AG04449 (cell line): ENCODE measurements around the gene NME7.

Experiments used
- CTCF ChIA-PET: fragments of 350-600 bp; formaldehyde crosslinking; extraction: SDS; loops from one replicate; lab custom pipeline; 2021; ENCODE audit warnings: antibody characterized with exemption; lab: Yijun Ruan, JAX
- POLR2A ChIA-PET: fragments of 400-600, 350-600 bp; formaldehyde crosslinking; extraction: SDS; loops from one replicate; lab custom pipeline; 2020; ENCODE audit warnings: antibody characterized with exemption, inconsistent platforms; lab: Yijun Ruan, JAX
- DNase-seq: peaks from one replicate; pipeline ENCODE4 v3.0.0-alpha.2; 2010; ENCODE audit warnings: low read depth, low spot score
- H3K4me3 ChIP-seq: 2 replicates; pipeline ENCODE4 v1.5.1; 2011; ENCODE audit warnings: low read depth, mild to moderate bottlenecking, control low read depth, low read length
- TF ChIP-seq, protein P1 (sequence below): IDR thresholded peaks from one replicate; pipeline ENCODE4 v1.5.1; 2011; ENCODE audit warnings: mild to moderate bottlenecking, moderate library complexity, low read length, control low read depth, inconsistent platforms; ENCODE audit not compliant: insufficient read depth; ENCODE audit errors: missing control alignments

Gene NME7

DNA sequence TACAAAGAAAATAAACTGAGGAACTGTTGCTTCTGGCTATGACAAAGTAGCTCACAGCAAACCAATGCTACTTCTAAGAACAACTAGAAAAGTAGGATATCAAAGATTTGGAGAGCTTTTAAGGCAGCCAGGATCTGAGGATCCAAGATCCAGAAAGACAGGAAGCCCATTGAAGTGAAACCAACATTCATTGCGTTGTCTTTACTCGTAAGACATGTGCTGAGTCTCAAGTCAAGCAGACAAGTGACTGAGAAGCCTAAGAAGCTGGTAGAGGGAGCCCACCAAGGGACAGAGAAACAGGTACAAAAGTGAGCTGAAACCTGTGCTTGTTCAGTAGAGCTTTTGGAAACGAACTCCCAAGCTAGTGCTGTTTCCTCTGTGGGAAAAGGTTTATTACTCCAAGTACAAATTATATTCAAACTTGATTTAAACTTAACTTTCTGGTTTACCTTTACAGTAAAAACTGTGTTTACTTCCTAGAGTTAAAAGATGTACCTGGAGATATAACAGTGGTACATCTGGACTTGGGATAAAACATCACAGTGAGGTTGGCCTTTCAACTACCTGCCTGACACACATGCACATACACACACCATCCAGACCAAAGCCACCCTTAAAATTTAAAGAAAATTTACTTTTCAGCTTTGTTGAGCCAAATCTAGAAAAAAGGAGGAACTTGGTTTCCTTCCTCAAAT is 41.2 kb downstream of the NME7 start:
- ChIA-PET CTCF (interaction anchor here (0.9 to 1.1 kb wide), 2 partner anchors 22 to 25 kb away, joined by 3 to 4 read pairs; no protein-coding TSS in a partner anchor), POLR2A (no interaction called here)
- no peak for DNase-seq
- TF ChIP-seq, protein P1, sequence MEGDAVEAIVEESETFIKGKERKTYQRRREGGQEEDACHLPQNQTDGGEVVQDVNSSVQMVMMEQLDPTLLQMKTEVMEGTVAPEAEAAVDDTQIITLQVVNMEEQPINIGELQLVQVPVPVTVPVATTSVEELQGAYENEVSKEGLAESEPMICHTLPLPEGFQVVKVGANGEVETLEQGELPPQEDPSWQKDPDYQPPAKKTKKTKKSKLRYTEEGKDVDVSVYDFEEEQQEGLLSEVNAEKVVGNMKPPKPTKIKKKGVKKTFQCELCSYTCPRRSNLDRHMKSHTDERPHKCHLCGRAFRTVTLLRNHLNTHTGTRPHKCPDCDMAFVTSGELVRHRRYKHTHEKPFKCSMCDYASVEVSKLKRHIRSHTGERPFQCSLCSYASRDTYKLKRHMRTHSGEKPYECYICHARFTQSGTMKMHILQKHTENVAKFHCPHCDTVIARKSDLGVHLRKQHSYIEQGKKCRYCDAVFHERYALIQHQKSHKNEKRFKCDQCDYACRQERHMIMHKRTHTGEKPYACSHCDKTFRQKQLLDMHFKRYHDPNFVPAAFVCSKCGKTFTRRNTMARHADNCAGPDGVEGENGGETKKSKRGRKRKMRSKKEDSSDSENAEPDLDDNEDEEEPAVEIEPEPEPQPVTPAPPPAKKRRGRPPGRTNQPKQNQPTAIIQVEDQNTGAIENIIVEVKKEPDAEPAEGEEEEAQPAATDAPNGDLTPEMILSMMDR: no peak
- H3K4me3 ChIP-seq: no peak overlapping the region

- DNase-seq: no peak
- CTCF ChIA-PET: interaction anchor here (1.1 kb wide), 1 partner anchor 23 kb away, joined by 3 read pairs; no protein-coding TSS in a partner anchor
- TF ChIP-seq, protein P1: no peak
- POLR2A ChIA-PET: no interaction called here
- H3K4me3 ChIP-seq: no peak overlapping the region
Observed at GRCh38 chr1:169325117-169325516, 42.5 kb downstream of the NME7 start.

- H3K4me3 ChIP-seq: no peak overlapping the region
- CTCF ChIA-PET: no interaction called here
- no peak for DNase-seq
- POLR2A ChIA-PET: no interaction called here
- TF ChIP-seq, protein P1: no peak
Observed at GRCh38 chr1:169322138-169322537, 45.5 kb downstream of the NME7 start.

DNA sequence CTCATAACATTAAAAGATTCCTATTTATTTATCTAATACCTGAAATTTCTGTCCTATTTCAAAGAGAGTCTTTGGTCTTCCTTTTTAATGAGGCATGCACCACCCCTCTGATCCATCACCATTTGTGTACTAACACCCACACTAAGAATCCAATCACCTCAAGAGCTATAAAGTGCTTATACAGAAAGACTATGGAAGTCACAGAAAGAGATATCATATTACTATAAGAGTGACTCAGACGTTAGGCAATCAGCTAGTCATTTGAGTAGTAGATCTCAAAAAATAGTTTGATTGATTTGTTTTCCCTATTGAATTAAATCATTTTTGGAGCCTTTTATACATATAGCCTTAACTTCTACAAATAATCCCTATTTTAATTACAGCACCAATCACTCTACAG is 46.1 kb downstream of the NME7 start:
- ChIA-PET CTCF (interaction anchor here (0.9 kb wide), 1 partner anchor 27 kb away, joined by 4 read pairs; no protein-coding TSS in a partner anchor), POLR2A (no interaction called here)
- TF ChIP-seq, protein P1: no peak
- H3K4me3 ChIP-seq: no peak overlapping the region
- DNase-seq: no peak

DNA sequence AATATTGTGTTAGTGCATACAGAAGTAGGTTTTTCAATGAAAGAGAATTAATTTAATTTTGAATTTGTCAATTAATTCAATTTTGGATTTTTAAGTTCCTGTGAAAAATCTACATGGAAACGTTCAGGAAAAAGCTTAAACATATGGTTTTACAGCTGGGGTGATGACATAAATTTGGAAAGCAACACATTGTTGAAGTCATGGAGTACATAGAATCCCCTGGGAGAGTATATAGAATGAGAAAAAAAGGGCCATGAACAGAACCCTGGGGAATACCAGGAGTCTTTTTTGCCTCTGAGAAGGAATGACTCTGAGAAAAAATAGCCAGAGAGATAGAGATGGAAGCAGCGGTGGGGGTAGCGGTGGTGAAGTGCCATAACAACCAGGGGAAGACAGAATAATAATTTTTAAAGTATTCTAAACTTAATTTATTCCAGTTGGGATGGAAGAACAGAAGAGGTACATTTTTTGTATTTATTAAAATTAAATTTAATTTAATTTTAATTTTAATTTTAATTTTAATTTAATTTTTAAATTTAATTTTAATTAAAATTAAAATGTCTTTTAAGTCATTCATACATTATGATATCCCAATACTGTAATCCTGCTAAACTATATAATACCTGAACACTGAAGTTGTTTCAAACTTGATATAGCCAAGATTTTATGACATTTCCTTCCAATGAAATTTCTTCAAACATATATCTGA is 48.9 kb downstream of the NME7 start:
- CTCF ChIA-PET: no interaction called here
- no peak for DNase-seq
- TF ChIP-seq, protein P1: no peak
- POLR2A ChIA-PET: no interaction called here
- H3K4me3 ChIP-seq: no peak overlapping the region

DNA sequence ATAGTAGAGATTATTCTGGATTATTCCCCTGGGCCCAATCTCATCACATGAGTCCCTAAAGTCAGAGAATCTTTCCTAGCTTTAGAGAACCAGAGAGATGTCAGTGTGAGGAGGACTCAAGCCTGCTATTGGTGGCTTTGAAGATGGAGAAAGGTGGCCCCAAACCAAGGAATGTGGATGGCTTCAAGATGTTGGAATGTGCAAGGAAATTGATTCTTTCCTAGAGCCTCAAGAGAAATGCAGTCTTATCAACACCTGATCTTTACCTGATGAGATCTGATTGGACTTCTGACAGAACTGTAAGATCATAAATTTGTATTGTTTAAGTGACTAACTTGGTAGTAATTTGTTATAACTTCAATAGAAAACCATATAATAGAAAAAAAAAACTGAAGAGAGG is 51.0 kb downstream of the NME7 start:
- TF ChIP-seq, protein P1: no peak
- CTCF ChIA-PET: no interaction called here
- DNase-seq: no peak
- H3K4me3 ChIP-seq: no peak overlapping the region
- POLR2A ChIA-PET: no interaction called here
